NCI-H1930 (cell line): ENCODE data around the gene CLPSL1.
"Not testable (repeated sequence)": the region's sequence is repeated elsewhere in the genome, so short reads cannot be mapped to it uniquely, and the experiment has no call there.

Source experiments
- DNase-seq, 2 experiments: peaks; one replicate each; lab custom pipeline; 2025; lab: John Stamatoyannopoulos, UW

The CLPSL1 gene, protein sequence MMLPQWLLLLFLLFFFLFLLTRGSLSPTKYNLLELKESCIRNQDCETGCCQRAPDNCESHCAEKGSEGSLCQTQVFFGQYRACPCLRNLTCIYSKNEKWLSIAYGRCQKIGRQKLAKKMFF

DNA sequence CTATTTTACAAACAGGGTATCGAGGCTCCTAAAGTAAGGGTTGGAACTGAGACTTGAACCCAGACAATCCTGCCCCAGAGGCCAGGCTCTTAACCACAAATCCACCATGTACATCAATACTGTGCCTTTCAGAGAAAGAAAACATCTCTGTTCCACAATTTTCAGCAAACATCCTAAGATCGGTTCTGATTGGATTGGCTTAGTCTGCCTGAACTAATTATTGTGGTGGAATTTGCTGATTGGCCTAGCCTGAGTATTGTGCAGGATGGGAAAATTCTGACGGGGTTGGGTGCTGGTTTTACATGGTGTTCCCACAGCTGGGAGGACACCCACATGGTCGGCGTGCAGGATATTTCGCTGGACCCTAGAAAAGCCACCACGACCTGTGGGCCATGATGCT, at the start of gene CLPSL1:
Gene CLPSL1, plus strand, starts transcription at position 301 of the 400 bp plus-strand sequence. Its CDS starts 92 bp downstream, at position 393.
- DNase-seq: no peak

DNA sequence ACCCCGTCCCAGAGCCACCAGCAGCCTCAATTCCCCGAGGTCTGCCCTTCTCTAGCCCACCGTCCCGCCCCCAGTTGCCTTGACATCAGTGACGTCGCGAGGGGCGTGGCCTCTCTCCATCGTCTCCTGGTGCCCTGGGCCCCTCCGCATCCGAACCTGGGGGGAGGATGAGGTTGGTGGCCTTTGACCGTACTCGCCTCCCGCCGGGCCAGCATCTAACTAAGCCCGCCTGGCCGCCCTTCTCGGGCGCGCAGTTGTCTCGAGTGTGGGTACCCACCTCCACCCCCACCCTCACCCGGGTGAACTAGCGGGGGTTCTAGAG, 49.4 kb upstream of the CLPSL1 start:
- peak; percentile 91 to 92 for DNase-seq

DNA sequence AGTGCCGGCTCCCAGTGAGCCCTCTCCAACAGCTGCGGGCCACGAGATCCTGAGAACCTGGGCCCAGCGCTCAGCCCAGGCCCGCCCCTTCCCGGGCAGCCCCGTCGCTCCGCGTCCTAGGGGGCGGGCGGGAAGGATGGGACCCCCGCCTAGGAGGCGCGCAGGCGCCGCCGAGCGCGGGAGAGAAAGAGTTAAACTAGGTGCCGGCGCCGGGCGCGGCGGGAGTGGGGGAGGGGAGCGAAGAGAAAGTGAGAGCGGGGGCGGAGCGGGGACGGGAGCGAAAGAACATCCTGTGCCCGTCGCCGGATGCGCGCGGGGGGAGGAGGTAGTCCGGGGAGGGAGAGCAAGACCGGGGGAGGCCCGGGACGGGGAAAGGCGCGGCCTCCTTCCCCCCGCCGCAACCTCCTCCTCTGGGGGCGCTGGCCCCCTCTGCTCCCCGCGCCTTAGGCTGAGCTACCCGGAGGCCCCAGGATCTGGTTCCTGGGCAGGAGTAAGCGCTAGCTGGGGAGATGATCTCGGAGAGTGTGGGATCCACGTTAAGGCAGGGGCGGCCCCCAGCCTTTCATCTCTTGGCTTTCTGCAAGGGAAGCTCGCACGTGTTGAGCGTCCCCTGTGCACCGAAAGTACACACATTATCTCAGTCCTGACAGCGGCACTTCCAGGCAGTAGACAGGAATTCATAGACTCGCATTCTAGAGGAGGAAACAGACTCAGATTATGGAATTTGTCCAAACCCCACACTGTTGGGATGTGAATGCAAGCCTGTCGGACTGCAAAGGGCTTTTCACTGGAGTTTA, 48.9 kb upstream of the CLPSL1 start:
- DNase-seq: peak; percentile 64 to 71

DNA sequence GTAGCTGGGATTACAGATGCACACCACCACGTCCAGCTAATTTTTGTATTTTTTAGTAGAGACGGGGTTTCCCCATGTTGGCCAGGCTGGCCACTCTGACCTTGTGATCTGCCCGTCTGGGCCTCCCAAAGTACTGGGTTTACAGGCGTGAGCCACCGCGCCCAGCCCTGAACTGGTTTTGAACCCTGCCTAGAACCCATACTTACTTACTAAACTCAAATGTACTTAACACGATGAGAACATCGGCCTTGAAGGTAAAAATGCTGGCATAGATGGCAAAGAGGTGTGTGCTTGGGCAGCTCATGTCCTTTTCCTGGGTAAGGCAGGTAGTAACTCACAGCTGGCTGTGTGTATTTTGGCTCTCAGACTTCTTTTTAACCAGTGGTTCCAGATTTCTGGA, 47.2 kb upstream of the CLPSL1 start:
- DNase-seq: no peak

DNA sequence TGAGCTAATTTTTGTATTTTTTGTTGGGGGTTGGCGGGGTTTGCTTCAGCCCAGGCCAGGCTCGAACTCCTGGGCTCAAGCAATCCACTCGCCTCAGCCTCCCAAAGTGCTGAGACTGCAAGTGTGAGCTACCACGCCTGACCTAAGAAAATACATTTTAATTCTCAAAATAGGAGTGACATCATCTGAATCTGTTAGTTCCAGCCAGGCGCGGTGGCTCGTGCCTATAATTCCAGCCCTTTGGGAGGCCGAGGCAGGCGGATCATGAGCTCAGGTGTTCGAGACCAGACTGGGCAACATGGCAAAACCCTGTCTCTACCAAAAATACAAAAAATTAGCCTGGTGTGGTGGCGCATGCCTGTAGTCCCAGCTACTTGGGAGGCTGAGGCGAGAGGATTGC, 46.5 kb upstream of the CLPSL1 start:
- DNase-seq: not testable (repeated sequence)

DNA sequence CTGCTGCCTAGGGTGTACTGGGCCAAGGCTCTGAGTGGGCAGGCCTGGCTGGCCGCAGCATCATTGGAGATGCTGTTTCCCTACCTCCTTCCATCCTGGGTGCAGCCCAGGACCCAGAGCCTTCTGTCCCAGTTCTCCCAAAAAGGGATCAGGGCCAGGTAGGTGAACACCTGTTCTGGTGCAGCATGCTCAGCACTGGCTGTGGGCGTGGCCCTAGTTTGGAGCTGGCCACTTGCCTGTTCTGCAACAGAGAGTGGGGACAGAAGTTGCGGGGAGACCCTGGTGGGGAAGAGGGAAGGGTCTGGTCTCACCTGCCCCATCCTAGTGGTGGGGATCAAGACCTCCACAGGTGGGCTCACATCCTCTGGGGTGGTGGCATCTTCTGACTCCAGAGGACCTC, 45.4 kb upstream of the CLPSL1 start:
- DNase-seq: no peak

DNA sequence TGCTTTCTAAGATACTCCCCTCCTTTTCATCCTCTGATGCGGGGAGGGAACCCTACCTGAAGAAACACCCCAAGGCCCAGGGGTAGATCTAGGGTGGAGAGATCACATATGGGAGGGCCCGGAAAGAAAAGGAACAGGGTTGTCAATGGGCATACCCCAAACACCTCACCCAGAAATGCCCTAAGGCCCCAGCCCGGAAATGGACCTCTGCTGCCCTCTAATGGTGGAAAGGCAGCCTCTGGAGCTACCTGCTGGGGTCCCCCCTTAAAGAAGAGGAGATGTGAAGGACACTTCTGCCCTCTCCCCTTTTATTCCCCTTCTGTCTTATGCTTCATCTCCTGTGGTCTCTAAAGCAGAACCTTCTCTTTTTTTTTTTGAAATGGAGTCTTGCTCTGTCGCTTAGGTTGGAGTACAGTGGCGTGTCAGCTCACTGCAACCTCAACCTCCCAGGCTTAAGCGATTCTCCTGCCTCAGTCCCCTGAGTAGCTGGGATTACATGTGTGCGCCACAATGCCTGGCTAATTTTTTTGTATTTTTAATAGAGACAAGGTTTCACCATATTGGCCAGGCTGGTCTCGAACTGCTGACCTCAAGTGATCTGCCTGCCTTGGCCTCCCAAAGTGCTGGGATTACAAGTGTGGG, 44.4 kb upstream of the CLPSL1 start:
- DNase-seq: peak; percentile 25 to 45

DNA sequence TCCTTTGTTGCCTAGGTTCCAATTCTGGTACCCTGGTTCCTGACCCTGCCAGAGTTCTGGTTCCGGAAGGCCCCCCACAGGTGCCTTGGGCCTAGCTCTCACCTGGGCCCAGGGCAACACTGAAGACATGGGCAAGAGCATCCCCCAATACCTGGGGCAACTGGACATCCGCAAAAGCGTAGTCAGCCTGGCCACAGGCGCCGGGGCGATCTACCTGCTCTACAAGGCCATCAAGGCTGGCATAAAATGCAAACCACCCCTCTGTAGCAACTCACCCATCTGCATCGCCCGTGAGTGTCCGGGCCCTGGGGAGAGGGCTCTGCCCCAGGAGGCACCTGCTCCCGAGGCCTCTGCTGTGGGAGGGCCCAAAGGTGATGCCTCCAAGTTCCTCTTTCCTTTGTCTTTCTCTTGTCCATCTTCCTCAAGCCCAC, 43.8 kb upstream of the CLPSL1 start, which contains the start of gene ARMC12:
Gene ARMC12, plus strand, starts transcription at position 51 of the 431 bp plus-strand sequence. Its CDS starts 77 bp downstream, at position 128.
- no peak for DNase-seq

DNA sequence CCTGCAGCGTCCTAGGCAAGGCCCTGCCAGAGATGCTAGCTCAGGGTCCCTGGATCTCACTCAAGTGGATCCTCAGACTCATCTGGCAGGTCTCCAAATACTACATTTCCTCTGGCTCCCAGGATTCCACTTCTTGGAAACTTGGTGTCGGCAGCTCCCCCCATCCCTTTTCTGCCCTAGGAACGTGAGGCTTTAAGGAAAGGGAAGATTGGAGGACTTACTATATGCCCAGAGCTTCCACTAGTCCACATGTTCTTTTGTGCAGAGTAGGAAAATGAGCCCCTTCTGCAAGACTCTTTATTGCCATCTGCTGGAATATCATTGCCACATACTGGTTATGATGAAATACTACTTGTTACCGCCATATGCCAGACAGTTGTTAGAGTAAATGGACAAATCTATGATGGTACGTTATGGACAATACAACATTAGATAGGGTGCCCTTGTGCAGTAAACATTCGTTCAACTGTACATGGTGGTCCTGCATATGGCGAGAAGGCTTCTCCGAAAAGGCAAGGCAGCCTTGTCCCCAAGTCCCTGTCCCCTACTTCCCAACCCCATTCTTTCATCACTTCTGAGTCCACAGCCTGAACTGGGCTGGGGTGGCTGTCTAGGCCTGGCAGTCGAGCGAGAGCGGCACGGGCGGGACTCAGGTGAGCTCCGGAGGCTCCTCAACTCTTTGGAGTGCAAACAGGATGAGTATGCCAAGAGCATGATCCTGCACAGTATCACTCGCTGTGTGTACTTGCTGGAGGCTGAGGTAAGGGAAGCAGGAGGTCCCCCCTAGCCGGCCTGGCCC, 43.2 kb upstream of the CLPSL1 start:
- DNase-seq: peak; percentile 37 to 47

DNA sequence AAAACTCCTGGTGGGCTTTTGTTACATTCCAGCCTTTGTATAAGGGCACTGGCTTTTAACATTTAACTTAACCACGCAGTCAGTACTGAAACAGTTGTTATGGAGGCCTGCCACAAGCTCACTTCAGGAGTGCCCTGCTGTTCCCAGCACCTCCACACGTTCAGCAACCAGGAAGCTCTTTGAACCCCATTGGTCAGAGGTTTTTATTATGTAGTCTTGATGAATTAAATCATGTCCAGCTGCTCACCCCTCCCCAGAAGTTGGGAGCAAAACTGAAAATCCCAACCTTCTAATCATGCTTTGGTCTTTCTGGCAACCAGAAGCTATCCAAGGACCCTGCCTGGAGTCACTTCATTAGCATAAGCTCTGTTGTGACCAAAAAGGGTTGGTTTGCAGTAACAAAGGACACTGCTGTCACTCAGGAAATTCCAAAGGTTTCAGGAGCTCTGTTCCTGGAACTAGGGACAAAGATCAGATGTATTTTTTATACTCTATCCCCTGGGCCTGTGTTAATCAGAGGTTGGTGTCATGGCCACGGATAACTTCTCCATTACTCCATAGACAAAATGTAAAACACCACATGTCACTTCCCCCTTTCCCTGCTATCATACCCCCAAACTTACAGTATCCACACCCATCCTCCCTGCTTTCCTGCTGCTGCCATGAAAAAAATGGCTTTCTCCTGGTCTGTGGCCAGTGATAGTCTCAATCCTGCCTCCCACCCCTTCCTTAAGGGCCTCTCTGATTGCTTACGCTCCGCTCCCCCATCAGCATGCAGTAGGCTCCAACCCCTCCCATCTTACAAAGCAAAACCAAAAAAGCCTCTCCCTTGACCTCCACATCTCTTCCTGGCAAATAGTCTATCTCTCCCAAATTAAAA, 40.9 kb upstream of the CLPSL1 start:
- no peak for DNase-seq

DNA sequence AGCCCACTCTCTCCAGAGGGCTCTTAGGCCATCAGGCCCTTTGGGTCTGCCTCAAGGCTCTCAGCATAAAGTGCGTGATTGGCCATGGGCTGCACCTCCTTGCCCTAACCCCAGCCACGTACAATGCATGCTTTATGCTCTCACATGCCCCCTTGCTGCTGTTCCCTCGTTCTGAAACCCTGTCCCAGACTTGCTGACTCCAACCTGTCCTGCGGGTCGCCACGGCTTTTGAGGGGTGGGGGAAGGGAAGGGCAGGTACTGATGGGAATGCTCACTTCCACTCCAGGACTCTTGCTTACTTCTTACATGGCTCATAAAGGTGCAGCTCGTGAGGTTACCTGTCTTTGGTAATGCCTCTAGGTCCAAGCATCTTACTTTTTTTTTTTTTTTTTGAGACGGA, 38.0 kb upstream of the CLPSL1 start:
- no peak for DNase-seq

DNA sequence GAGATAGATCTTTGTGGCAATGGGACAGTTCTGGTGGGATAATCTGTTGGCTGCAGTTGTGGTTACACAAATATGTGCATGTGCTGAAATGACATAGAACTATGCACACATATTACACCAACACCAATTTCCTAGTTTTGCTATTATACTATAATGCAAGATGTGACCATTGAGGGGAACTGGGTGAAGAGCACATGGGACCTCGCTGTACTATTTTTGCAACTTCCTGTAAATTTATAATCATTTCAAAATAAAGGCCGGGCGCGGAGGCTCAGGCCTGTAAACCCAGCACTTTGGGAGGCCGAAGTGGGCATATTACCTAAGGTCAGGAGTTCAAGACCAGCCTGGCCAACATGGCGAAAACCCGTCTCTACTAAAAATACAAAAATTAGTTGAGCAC, 35.3 kb upstream of the CLPSL1 start:
- DNase-seq: no peak

DNA sequence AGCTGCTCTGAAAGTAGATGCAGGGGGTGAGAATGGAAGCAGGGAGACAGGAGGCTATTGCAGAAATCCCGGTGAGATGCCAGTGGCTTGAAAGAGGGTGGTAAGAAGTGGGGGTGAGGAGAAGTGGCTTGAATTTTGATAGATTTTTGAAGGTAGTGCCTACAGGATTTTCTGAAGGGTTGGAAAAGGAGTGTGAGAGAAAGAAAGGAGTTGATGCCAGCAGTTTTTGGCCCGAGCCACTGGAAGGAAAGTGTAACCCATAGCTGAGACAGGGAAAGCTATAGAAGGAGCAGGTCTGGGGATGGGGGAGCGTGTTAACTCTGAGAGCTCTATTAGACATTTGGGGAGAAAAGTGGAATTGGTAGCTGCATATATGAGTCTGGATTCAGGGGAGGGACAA, 34.3 kb upstream of the CLPSL1 start:
- no peak for DNase-seq

DNA sequence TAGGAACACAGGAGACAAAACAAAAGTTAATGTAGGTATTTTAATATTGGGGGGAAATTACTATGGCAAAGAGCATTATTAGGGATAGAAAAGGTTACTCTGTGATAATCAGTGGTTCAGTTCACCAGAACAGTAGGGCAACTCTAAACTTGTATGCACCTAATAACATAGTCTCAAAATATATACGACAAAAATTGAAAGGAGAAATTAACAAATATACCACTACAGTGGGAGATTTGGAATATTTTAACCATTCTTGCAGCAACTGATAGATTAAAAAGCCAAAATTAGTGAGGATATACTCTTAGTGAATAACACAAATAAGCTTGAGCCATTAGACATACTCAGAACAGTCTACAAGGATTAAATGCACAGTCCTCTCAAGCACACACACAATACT, 32.9 kb upstream of the CLPSL1 start:
- DNase-seq: no peak

DNA sequence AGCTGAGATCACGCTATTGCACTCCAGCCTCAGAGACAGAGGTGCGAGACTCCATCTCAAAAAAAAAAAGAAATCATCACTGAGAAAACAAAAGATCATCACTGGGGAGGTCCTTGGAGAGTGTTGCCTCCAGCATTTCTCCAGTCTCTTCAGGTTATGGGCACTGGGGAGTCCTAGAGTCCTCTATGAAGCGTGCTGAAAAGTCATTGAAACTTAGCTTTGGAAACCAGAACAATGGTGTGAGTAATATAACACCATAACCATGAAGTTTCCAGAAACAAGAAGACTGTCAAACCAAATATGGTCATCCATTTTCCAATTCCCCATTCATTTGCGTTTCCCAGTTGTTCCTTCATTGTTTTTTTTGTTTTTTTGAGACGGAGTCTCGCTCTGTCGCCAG, 30.3 kb upstream of the CLPSL1 start:
- DNase-seq: no peak

DNA sequence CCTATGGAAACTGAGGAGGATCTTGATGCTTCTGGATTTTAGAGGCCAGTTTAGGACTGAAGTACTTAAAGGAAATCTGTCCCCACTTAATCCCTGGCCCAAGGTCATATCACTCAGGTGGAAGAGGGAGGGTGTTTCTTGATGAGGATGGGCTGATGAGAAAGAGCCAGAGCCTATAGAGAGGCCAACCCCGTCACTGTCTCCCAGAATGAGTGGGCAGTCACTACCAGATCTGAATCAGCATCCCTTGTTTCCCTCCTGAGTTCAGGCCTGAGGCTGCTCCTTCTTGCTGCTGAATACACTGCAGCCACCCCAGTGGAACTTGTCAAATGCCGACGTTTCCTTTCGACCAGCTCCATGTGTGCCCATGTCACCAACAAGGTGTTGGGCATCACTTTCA, 29.2 kb upstream of the CLPSL1 start:
- no peak for DNase-seq

DNA sequence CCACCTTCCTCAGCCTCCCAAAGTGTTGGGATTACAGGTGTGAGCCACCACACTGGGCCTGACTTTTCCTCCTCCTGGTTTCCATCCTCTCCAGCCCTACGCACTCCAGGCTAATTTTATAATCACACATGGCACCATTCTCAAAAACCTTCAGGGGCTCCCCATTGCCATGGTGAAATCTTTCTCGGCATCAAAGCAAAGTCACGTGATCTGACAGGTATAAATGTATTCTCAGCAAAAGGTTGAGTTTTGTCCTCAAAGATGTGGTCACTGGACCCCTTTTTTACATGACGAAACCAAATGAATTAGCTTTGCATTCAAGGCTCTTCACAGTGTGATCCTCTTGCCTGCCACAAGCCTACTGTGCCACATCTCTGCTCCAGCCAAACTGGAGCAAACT, 28.5 kb upstream of the CLPSL1 start:
- DNase-seq: no peak

DNA sequence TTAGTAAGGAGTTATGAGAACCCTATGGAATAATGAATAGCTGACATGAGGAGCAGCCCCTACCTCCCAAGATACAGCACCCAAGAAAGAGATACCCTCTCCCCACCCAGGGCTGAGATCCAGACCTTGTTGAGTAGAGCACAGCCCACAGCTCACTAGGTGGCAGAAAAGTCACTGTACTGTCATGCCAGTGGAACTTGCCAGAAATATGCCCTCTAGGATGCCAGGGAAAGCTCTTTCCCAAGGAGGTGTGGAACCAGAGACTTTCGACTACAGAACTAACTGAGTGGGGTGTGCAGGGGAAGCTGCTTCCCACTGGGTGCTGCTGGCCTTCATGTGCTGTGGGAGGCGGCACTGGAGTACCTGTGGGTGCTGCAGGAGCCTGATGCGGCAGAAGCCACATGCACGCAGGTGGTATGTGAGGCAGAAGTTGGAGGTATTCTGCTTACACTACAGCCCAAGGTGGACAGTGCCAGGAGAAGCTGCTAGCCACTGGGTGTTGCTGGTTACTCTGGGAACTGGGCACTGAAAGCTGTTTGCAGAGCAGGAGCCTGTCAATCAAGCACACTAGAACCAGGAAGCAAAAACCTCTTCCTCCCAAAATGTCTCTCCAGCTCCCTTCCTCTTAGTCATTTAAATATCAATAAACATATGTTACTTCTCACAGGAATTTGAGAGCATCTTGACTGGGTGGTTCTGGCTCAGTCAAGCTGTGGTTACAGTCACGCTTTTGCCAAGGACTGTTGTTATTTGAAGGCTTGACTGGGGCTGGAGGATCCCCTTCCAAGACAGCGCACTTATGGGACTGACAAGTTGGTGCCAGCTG, 26.2 kb upstream of the CLPSL1 start:
- no peak for DNase-seq

DNA sequence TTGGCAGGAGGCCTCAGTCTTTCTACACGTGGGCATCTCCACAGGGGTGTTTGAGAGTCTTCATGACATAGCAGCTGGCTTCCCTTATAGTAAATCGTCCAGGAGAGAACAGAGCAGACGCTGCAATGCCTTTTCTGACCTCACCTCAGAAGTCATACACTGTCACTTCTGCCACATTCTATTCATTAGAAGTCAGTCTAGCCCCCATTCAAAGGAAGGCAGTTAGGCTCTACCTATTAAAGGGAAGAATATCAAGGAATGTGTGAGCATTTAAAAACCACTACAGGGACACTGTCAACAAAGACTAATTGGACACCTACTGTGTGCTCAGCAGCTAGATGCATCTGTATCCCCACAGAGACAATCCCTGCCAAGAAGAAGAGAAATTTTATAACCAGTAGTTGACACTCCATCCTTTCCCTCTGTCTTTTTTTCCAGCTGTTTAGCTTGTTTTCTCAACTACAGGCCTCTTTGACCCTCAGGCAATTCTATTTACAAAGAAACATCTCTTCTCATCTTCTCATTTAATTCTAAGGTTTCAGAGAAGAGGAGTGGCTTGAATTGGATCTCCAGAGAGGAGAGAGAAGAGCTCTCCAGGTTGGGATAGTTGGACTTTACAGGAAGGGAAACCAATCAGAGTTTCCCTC, 25.4 kb upstream of the CLPSL1 start:
- no peak for DNase-seq

DNA sequence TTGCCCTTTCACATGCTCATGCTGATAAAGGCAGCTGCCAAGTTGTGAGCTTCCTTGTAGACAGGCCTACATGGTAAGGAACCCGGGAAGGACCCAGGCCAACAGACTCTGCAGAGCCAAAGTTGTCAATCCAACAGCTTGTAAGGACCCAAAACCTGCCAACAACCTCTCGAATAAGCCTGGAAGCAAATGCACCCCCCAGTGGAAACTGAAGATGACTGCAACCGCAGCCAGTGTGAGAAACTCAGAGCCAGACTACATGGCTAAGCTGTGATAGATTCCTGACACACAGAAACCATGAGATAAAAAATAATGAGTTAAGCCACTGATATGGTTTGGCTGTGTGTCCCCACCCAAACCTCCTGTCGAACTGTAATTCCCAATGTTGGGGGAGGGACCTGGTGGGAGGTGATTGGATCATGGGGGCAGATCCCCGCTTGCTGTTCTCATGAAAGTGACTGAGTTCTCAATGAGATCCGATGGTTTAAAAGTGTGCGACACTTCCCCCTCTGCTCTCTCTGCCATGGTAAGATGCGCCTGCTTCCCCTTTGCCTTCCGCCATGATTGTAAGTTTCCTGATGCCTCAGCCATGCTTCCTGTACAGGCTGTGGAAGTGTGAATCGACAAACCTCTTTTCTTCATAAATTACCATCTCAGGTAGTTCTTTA, 23.2 kb upstream of the CLPSL1 start:
- no peak for DNase-seq
